Endothelial cell of umbilical vein (primary cell): ENCODE results near the gene PDHX. TPM values are rescaled to one million over a fixed set of nuclear protein-coding genes. Genes with fewer than 3 reads are reported as not detected.

Source experiments
- BruUV-seq: library from RNA; stranded (reverse); fragments of 400-500 nt; replicated peaks from 2 replicates; lab custom pipeline; 2021; lab: Mats Ljungman, UMichigan
- CTCF ChIA-PET: fragments of 300-600, 350-600 bp; sonication (Branson Sonifier 250); formaldehyde crosslinking; loops from one replicate; lab custom pipeline; 2021; ENCODE audit warnings: antibody characterized with exemption, inconsistent platforms; lab: Charles Lee
- POLR2A ChIA-PET: fragments of 300-600, 350-600 bp; sonication (Branson Sonifier 250); formaldehyde crosslinking; loops from one replicate; lab custom pipeline; 2021; ENCODE audit warnings: antibody characterized with exemption, inconsistent platforms; lab: Charles Lee
- DNase-seq: peaks from one replicate; pipeline ENCODE4 v3.0.0-alpha.2; 2011; ENCODE audit warnings: low read depth, low spot score
- FAIRE-seq: peaks from 2 replicates; lab custom pipeline; 2011; peaks lifted over from hg19 to GRCh38; lab: Jason Lieb, UNC
- H2AFZ ChIP-seq: 2 replicates; pipeline ENCODE4 v1.6.0; 2012; ENCODE audit warnings: low read depth, low read length, control low read depth, inconsistent platforms
- H3K27ac ChIP-seq: 2 replicates; pipeline ENCODE4 v1.5.1; 2011; ENCODE audit warnings: low read depth, mild to moderate bottlenecking, control low read depth, low read length, moderate library complexity; ENCODE audit not compliant: insufficient read depth
- H3K27me3 ChIP-seq, 2 experiments: 2 replicates each; pipeline versions ENCODE4 v1.6.0 to v1.6.1; 2011; ENCODE audit warnings: low read length in 2 of 2, mixed read lengths in 1 of 2; ENCODE audit not compliant: control insufficient read depth in 2 of 2, insufficient read depth in 2 of 2
- H3K36me3 ChIP-seq, 2 experiments: 2 replicates in 1 of 2; 3 replicates in 1 of 2; pipeline ENCODE4 v1.5.1; 2011; ENCODE audit warnings: low read length in 2 of 2, mild to moderate bottlenecking in 1 of 2, moderate library complexity in 1 of 2; ENCODE audit not compliant: control insufficient read depth in 2 of 2, insufficient read depth in 2 of 2; ENCODE audit errors: extremely low read depth in 1 of 2
- H3K4me1 ChIP-seq: 3 replicates; pipeline ENCODE4 v1.5.1; 2011; ENCODE audit warnings: mild to moderate bottlenecking, low read length; ENCODE audit not compliant: control insufficient read depth, insufficient read depth; ENCODE audit errors: extremely low read depth
- H3K4me2 ChIP-seq: 2 replicates; pipeline ENCODE4 v1.6.1; 2011; ENCODE audit warnings: low read length, control low read depth, mixed read lengths; ENCODE audit not compliant: insufficient read depth
- H3K4me3 ChIP-seq, 3 experiments: fragments of 200-600 bp in 1 of 3; sonication (generic), shearing (Covaris generic) in 1 of 3; replicated peaks in 1 of 3; 2 replicates each; pipeline ENCODE4 v1.5.1; 2011 to 2016; ENCODE audit warnings: control low read depth in 3 of 3, low read length in 3 of 3, mild to moderate bottlenecking in 2 of 3, inconsistent platforms in 1 of 3, low read depth in 1 of 3, moderate library complexity in 1 of 3; ENCODE audit not compliant: insufficient read depth in 1 of 3
- H3K79me2 ChIP-seq: 2 replicates; pipeline ENCODE4 v1.6.0; 2012; ENCODE audit warnings: low read length, inconsistent platforms; ENCODE audit not compliant: control insufficient read depth, insufficient read depth
- H3K9ac ChIP-seq: replicated peaks from 2 replicates; pipeline ENCODE3; 2011; ENCODE audit warnings: low read length, control low read depth; ENCODE audit not compliant: insufficient read depth; ENCODE audit errors: extremely low read depth
- H3K9me1 ChIP-seq: replicated peaks from 3 replicates; pipeline ENCODE4 v1.6.0; 2011; ENCODE audit warnings: mild to moderate bottlenecking, low read length; ENCODE audit not compliant: control insufficient read depth, insufficient read depth; ENCODE audit errors: extremely low read depth
- H3K9me3 ChIP-seq: replicated peaks from 2 replicates; pipeline ENCODE4 v1.5.1; 2012; ENCODE audit warnings: low read length, inconsistent platforms; ENCODE audit not compliant: control insufficient read depth, insufficient read depth
- H4K20me1 ChIP-seq: replicated peaks from 2 replicates; pipeline ENCODE3; 2011; ENCODE audit warnings: mild to moderate bottlenecking, low read length; ENCODE audit not compliant: control insufficient read depth, insufficient read depth; ENCODE audit errors: extremely low read depth
- CTCF ChIP-seq, 2 donors: IDR thresholded peaks; 1 replicate in 1 of 2; 2 replicates in 1 of 2; pipeline ENCODE4 v1.5.1; 2011; ENCODE audit warnings: low read length in 2 of 2, mild to moderate bottlenecking in 2 of 2, moderate library complexity in 2 of 2, control low read depth in 1 of 2, inconsistent platforms in 1 of 2, low read depth in 1 of 2; ENCODE audit not compliant: insufficient read depth in 1 of 2; ENCODE audit errors: extremely low read depth in 1 of 2
- EZH2 ChIP-seq: IDR thresholded peaks from 2 replicates; pipeline ENCODE4 v1.6.1; 2012; ENCODE audit warnings: borderline replicate concordance, low read depth, mild to moderate bottlenecking, moderate library complexity, low read length, inconsistent platforms; ENCODE audit not compliant: severe bottlenecking
- FOS ChIP-seq: IDR thresholded peaks from 2 replicates; pipeline ENCODE4 v1.6.1; 2011; ENCODE audit warnings: mild to moderate bottlenecking, low read length, moderate library complexity, borderline replicate concordance; ENCODE audit not compliant: insufficient read depth
- GATA2 ChIP-seq: IDR thresholded peaks from 2 replicates; pipeline ENCODE4 v1.7.0; 2011; ENCODE audit warnings: low read depth, mild to moderate bottlenecking, moderate library complexity, mixed read lengths, low read length; ENCODE audit not compliant: insufficient read length, insufficient read depth
- JUN ChIP-seq: IDR thresholded peaks from 2 replicates; pipeline ENCODE4 v1.6.1; 2011; ENCODE audit warnings: borderline replicate concordance, low read depth; ENCODE audit not compliant: insufficient read length, insufficient read depth
- MAX ChIP-seq: IDR thresholded peaks from 2 replicates; pipeline ENCODE4 v1.6.1; 2011; ENCODE audit not compliant: insufficient read depth, insufficient read length
- MYC ChIP-seq: IDR thresholded peaks from one replicate; pipeline ENCODE4 v1.6.1; 2011; ENCODE audit warnings: mild to moderate bottlenecking, low read depth, low read length
- POLR2A ChIP-seq: IDR thresholded peaks from 2 replicates; pipeline ENCODE4 v1.6.1; 2012; ENCODE audit warnings: low read depth, mild to moderate bottlenecking, control low read depth, low read length
- POLR2AphosphoS5 ChIP-seq: IDR thresholded peaks from 2 replicates; pipeline ENCODE4 v1.6.1; 2012; ENCODE audit warnings: low read depth, mild to moderate bottlenecking, control low read depth, low read length, moderate library complexity; ENCODE audit not compliant: insufficient read depth
- dilution Hi-C: fragments of 300-500 bp; cut with MboI; formaldehyde crosslinking; loops from one replicate; pipeline ENCODE4 v1.15.0; 2019; ENCODE audit warnings: low sequenced_read_pairs; ENCODE audit not compliant: extremely low pct_ligation_motif_present
- intact Hi-C: fragments of 100-400 bp; cut with micrococcal nuclease; formaldehyde crosslinking; loops from one replicate; pipeline ENCODE4 v1.10.0; 2022
- polyA plus RNA-seq, 4 experiments: library from polyadenylated mRNA; depleted of rRNA in 3 of 4; stranded (reverse) in 3 of 4; unstranded in 1 of 4; fragments of >200 nt; gene quantifications; 2 replicates each; pipeline versions ENCODE4 v1.2.1 to v1.2.3, GENCODE V29; 2011 to 2012; ENCODE audit warnings: missing spikeins in 1 of 4
- total RNA-seq: library from RNA; stranded (reverse); gene quantifications from 2 replicates; pipeline ENCODE4 v1.2.3, GENCODE V29; 2021

Gene PDHX
- total and polyA plus RNA-seq, 2 donors (not counting 3 experiments of a cell fraction or from before 2014, with no cell fraction given), result 10.5 to 30.5 TPM

DNA sequence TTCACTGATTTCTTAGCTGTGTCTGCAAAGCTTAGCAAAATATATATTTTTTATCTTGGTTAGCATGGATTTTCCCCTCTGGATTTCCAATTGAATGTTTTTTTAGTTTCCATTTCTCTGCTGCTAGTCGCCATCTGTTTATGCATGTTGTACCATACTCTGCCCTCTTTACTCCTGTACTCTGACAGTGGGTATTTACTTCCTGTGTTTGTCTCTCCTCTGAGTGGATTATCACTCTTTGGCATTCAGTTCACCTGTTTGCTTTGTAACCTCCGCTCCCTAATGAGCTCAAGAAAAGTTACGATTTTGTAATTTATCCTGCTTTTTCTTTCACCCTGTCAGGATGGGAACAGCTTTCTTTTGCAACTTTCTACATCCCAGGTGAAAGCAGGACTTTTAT lies 59.1 kb downstream of the PDHX start:
- no peaks in the 10 kb centered on the region for H3K9me3 ChIP-seq
- FAIRE-seq (no peak), DNase-seq (peak; percentile 17)
- peak overlapping the region; percentile 15 for H3K9ac ChIP-seq
- no peaks in the 10 kb centered on the region for H3K9me1 ChIP-seq
- intact Hi-C loops (loop anchor here (5.0 to 10.0 kb wide), 2 partner anchors 102 to 1529 kb away; no protein-coding TSS in a partner anchor), dilution Hi-C loops (no loop called here)
- peak overlapping the region; percentile 36 for H2AFZ ChIP-seq
- peak overlapping the region; percentile 75 for H3K27ac ChIP-seq
- POLR2A ChIA-PET, result no interaction called here
- CTCF ChIA-PET, result interaction anchor here (1.0 to 1.4 kb wide), 5 partner anchors 48 to 390 kb away, joined by 3 to 5 read pairs (median 4); no protein-coding TSS in a partner anchor
- peaks cover 0 to 5% of the 10 kb centered on the region in 2 experiments for H3K36me3 ChIP-seq
- H3K27me3 ChIP-seq, result no peaks in the 10 kb centered on the region
- no peak overlapping the region for H3K4me3 ChIP-seq
- no peaks in the 10 kb centered on the region for H4K20me1 ChIP-seq
- peaks cover 41% of the 10 kb centered on the region for H3K4me1 ChIP-seq
- BruUV-seq, result no TSS peak
- peaks cover 4% of the 10 kb centered on the region for H3K79me2 ChIP-seq
- TF ChIP-seq MAX (no peak), FOS (no peak), POLR2AphosphoS5 (no peak), JUN (no peak), MYC (no peak), CTCF (IDR thresholded peaks at IDR 0.05; ENCODE audit: extremely low read depth in 1 of 2, insufficient read depth in 1 of 2, low read depth in 1 of 2, low read length in 2 of 2) (no peak), EZH2 (no peak), GATA2 (no peak), POLR2A (no peak)
- H3K4me2 ChIP-seq, result peak overlapping the region; percentile 70
